Measurements from ENCODE around the gene ADTRP. TPM values are rescaled to one million over a fixed set of nuclear protein-coding genes. Genes with fewer than 3 reads are reported as not detected.

The ADTRP gene
- total RNA-seq, 1 experiment from 2014 or later = 0.86 TPM

- Histone ChIP-seq H3K4me3 (replicated peaks in 1 of 2; ENCODE audit: low read depth in 1 of 2, low read length in 2 of 2) (no peak overlapping the region), H3K4me1 (ENCODE audit: control insufficient read depth in 1 of 2, insufficient read depth in 2 of 2, low read length in 2 of 2) (peaks cover 0 to 20% of the 10 kb centered on the region in 2 experiments; a peak in 3 of 4 replicates), H3K4me2 (ENCODE audit: low read length) (no peak overlapping the region), H3K27me3 (ENCODE audit: insufficient read depth, low read length) (no peaks in the 10 kb centered on the region), H3K9ac (ENCODE audit: low read length) (no peak overlapping the region), H3K79me2 (ENCODE audit: insufficient read depth, low read length) (no peaks in the 10 kb centered on the region), H4K20me1 (ENCODE audit: insufficient read depth) (no peaks in the 10 kb centered on the region), H2AFZ (ENCODE audit: low read depth, low read length, poor library complexity, severe bottlenecking) (no peak overlapping the region), H3K27ac (ENCODE audit: low read depth, low read length) (no peak overlapping the region), H3K36me3 (ENCODE audit: control insufficient read depth in 1 of 2, insufficient read depth in 2 of 2, low read length in 2 of 2) (no peaks in the 10 kb centered on the region), H3K9me3 (ENCODE audit: control insufficient read depth in 1 of 2, insufficient read depth in 1 of 2, low read depth in 1 of 2, low read length in 2 of 2) (no peaks in the 10 kb centered on the region), H3K9me2 (ENCODE audit: insufficient read depth) (no peaks in the 10 kb centered on the region)
- ChIA-PET POLR2A (no interaction called here), RAD21 (ENCODE audit: low non-redundant PET in 1 of 2, low total read pairs in 2 of 2, uncharacterized antibody in 2 of 2, unreplicated experiment in 2 of 2) (no interaction called here), CTCF (no interaction called here)
- no TSS peak for BruUV-seq (replicated peaks)
- ATAC-seq = no peak
- no peak for DNase-seq (ENCODE audit: low read depth, low spot score)
- TF ChIP-seq ZFX (IDR thresholded peaks at IDR 0.05) (no peak), TCF7L2 (IDR thresholded peaks at IDR 0.05; ENCODE audit: borderline replicate concordance, extremely low read depth, insufficient read depth, insufficient read length) (no peak), EZH2phosphoT487 (IDR thresholded peaks at IDR 0.05; ENCODE audit: borderline replicate concordance) (no peak), EZH2 (IDR thresholded peaks at IDR 0.05) (no peak), FOSL1 (IDR thresholded peaks at IDR 0.05; ENCODE audit: low read depth) (no peak), RAD21 (IDR thresholded peaks at IDR 0.05; ENCODE audit: low read depth) (no peak), CBX3 (IDR thresholded peaks at IDR 0.05; ENCODE audit: low read depth) (no peak), REST (IDR thresholded peaks at IDR 0.05; ENCODE audit: low read depth) (no peak), POLR2A (IDR thresholded peaks at IDR 0.05; ENCODE audit: borderline replicate concordance, extremely low read depth, insufficient read depth, insufficient read length) (no peak), ZBTB33 (IDR thresholded peaks at IDR 0.05; ENCODE audit: extremely low read depth, insufficient replicate concordance, low read length) (no peak), CEBPB (IDR thresholded peaks at IDR 0.05; ENCODE audit: low read depth) (no peak), POLR2AphosphoS5 (IDR thresholded peaks at IDR 0.05; ENCODE audit: low read depth, low read length) (no peak), MAX (IDR thresholded peaks at IDR 0.05) (no peak), ZNF274 (IDR thresholded peaks at IDR 0.05; ENCODE audit: low read depth, low read length) (no peak), EGR1 (IDR thresholded peaks at IDR 0.05; ENCODE audit: low read depth) (no peak), CTCF (IDR thresholded peaks at IDR 0.05 in 2 of 3, conservative IDR thresholded peaks at IDR 0.05 in 1 of 3; ENCODE audit: borderline replicate concordance in 1 of 3, insufficient read depth in 1 of 3, low read depth in 2 of 3, low read length in 2 of 3) (no peak), SP1 (IDR thresholded peaks at IDR 0.05; ENCODE audit: low read depth) (no peak)
- intact Hi-C loops (cut with micrococcal nuclease) = loop anchor here (2.0 kb wide), 1 partner anchor 906 kb away; no protein-coding TSS in a partner anchor
These were observed 96.0 kb downstream of the ADTRP start for GRCh38 chr6:11682561-11682975.

Data from HCT116 (cell line).